MM.1S (cell line): ENCODE results near the gene CHRNA1.

ENCODE experiments used
- EZH2 ChIP-seq: fragments of 300-600 bp; sonication (generic); optimal IDR thresholded peaks from 2 replicates; pipeline ENCODE3; 2017; ENCODE audit warnings: low read depth, mild to moderate bottlenecking, antibody characterized with exemption, low read length, mixed read lengths
- EZH2phosphoT487 ChIP-seq: fragments of 300-600 bp; sonication (generic); IDR thresholded peaks from 2 replicates; pipeline ENCODE4 v1.6.1; 2018; ENCODE audit warnings: antibody characterized with exemption, low read length
- TF ChIP-seq, protein P1 (sequence below): fragments of 300-600 bp; sonication (generic); IDR thresholded peaks from 2 replicates; pipeline ENCODE4 v1.5.1; 2016; ENCODE audit warnings: antibody characterized with exemption, low read length, mixed read lengths

DNA sequence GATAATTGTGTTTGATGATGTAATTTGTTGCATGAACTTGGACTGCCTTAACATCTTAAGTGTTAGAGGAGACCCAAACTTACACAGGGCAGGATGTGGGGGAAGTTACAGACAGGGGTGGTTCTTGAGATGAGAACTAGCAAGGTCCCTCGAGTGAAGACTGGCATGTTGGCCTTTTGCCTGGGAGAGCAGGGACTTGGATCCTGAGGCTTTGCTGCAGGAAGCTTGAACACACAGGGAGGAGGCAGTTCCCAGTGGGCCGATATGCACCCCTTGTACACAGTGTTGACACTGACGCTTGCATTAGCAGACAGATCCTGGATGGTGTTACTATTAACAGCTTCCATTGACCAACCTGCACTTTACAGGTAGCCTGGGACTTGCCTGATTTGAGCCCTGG lies 47.5 kb downstream of the CHRNA1 start:
- TF ChIP-seq, protein P1, sequence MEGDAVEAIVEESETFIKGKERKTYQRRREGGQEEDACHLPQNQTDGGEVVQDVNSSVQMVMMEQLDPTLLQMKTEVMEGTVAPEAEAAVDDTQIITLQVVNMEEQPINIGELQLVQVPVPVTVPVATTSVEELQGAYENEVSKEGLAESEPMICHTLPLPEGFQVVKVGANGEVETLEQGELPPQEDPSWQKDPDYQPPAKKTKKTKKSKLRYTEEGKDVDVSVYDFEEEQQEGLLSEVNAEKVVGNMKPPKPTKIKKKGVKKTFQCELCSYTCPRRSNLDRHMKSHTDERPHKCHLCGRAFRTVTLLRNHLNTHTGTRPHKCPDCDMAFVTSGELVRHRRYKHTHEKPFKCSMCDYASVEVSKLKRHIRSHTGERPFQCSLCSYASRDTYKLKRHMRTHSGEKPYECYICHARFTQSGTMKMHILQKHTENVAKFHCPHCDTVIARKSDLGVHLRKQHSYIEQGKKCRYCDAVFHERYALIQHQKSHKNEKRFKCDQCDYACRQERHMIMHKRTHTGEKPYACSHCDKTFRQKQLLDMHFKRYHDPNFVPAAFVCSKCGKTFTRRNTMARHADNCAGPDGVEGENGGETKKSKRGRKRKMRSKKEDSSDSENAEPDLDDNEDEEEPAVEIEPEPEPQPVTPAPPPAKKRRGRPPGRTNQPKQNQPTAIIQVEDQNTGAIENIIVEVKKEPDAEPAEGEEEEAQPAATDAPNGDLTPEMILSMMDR, result no peak
- no peak for TF ChIP-seq EZH2
- TF ChIP-seq EZH2phosphoT487, result no peak
